NB4 (cell line): ENCODE results near the gene DIP2C.

ENCODE experiments used
- DNase-seq: peaks from one replicate; pipeline ENCODE4 v3.0.0; 2010; ENCODE audit warnings: low read depth
- H3K4me3 ChIP-seq: one replicate; pipeline ENCODE4 v1.5.1; 2011; ENCODE audit warnings: mild to moderate bottlenecking, low read depth, low read length, moderate library complexity
- MYC ChIP-seq: IDR thresholded peaks from 2 replicates; pipeline ENCODE4 v1.6.1; 2011; ENCODE audit warnings: low read depth, low read length
- POLR2A ChIP-seq: IDR thresholded peaks from 2 replicates; pipeline ENCODE4 v1.6.1; 2011; ENCODE audit warnings: mild to moderate bottlenecking; ENCODE audit not compliant: insufficient read length; ENCODE audit errors: extremely low read depth
- TF ChIP-seq, protein P1 (sequence below): IDR thresholded peaks from one replicate; pipeline ENCODE4 v1.5.1; 2012; ENCODE audit warnings: low read depth, low read length
- TF ChIP-seq, protein P2 (sequence below): IDR thresholded peaks from 2 replicates; pipeline ENCODE4 v1.6.1; 2011; ENCODE audit warnings: low read depth, low read length

Gene DIP2C

DNA sequence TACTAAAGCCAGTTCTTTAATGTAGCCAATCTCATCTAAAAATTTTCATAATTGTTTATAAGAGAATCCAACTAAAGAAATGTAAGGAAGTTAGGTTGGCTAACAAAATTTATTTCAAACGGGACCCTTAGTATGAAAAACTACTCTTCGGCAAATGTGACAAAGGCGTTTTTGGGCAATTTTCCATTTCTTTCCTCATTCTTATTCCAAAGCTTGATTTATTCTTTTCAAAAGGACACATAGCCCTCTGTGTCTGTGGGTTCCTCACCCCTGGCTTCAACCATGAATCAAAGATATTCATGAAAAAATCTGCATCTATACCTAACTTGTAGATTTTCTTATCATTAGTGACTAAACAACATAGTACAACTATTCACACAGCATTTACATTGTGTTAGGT is 358.3 kb downstream of the DIP2C start:
- no peak for DNase-seq
- H3K4me3 ChIP-seq, result no peak overlapping the region
- TF ChIP-seq, protein P1, sequence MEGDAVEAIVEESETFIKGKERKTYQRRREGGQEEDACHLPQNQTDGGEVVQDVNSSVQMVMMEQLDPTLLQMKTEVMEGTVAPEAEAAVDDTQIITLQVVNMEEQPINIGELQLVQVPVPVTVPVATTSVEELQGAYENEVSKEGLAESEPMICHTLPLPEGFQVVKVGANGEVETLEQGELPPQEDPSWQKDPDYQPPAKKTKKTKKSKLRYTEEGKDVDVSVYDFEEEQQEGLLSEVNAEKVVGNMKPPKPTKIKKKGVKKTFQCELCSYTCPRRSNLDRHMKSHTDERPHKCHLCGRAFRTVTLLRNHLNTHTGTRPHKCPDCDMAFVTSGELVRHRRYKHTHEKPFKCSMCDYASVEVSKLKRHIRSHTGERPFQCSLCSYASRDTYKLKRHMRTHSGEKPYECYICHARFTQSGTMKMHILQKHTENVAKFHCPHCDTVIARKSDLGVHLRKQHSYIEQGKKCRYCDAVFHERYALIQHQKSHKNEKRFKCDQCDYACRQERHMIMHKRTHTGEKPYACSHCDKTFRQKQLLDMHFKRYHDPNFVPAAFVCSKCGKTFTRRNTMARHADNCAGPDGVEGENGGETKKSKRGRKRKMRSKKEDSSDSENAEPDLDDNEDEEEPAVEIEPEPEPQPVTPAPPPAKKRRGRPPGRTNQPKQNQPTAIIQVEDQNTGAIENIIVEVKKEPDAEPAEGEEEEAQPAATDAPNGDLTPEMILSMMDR, result no peak
- TF ChIP-seq MYC (no peak), POLR2A (no peak)
- TF ChIP-seq, protein P2, sequence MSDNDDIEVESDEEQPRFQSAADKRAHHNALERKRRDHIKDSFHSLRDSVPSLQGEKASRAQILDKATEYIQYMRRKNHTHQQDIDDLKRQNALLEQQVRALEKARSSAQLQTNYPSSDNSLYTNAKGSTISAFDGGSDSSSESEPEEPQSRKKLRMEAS, result no peak

DNA sequence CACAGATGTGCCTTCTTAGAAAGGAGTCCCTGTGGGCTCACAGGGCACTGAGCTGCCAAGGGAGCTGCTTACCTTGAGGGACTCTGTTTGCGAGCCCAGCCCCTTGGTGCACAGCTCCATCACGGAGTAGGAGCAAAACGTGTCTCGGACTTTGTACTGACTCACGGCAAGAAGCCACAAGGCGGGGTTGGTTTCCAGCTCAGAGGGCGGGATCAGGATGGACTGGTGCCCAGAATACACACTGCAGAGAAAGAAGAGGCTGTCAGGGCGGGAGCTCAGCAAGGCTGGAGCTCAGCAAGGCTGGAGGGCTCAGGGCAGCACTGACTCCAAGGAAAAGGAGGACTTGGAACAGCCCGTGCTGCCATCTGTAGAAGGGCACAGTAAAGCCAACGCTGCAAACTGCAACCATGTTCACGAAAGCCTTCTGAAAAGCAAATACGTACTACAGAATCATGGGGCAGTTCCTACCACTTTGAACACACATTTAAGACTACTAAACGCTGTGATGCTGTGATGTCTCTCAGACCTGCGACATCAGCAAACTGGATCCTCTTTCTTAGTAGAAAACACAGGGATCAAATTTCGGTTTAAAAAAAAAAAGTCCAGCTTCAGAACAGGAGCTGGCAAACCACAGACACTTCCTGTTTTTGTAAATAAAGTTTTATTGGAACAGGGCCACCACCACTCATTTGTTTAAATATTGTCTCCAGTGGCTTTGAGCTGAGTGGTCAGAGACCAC is 359.9 kb downstream of the DIP2C start:
- peak overlapping the region; percentile 68 for H3K4me3 ChIP-seq
- TF ChIP-seq, protein P2, result peak; percentile 60; the same call in 1 of the 2 replicates
- TF ChIP-seq POLR2A (no peak), MYC (peak; percentile 33; the same call in 1 of the 2 replicates)
- TF ChIP-seq, protein P1, result no peak
- peak; percentile 90 for DNase-seq

DNA sequence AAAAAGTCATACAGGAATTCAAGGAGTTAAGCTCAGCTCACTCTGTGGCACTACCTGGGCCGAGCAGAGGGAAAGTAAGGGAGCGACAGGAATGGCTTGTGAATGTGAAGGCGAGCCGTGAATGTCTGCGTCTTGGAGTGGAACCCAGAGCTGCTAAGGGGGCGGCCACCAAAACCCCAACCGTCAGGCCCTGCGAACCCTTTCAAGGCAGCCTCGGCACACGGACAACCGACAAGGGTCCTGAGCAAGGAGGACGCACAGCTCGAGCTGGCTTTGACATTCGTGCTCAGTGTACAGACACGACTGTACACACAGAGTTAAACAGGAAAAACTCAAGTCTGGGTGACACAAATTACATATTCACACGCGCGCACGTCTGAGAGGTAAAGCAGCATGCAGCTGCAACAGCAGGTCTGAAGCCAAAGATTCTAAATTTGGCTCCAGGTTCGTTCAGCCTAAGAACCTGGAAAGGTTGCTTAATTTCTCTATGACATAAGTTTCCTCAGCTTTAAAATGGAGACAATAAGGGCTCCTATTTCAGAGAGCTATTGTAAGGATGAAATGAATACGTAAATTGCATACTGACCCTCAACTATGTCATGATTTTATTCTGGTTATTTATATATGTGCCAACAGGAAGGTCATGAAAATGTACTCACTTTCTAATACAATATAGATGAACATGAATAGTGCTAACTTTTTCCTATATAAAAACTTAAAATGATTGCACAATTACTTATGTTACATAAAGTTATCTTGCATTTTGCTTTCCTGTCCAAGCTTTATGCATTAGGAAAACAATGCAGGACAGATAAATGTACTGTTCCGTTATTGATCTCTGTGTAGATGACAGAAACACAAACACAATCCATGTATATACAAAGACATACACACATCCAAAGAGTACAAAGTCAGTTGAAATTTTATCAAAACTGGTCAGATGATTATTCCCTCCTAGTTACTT is 361.3 kb downstream of the DIP2C start:
- H3K4me3 ChIP-seq, result no peak overlapping the region
- DNase-seq, result no peak
- no peak for TF ChIP-seq MYC
- TF ChIP-seq, protein P2, result no peak
- no peak for TF ChIP-seq POLR2A
- TF ChIP-seq, protein P1, result no peak

DNA sequence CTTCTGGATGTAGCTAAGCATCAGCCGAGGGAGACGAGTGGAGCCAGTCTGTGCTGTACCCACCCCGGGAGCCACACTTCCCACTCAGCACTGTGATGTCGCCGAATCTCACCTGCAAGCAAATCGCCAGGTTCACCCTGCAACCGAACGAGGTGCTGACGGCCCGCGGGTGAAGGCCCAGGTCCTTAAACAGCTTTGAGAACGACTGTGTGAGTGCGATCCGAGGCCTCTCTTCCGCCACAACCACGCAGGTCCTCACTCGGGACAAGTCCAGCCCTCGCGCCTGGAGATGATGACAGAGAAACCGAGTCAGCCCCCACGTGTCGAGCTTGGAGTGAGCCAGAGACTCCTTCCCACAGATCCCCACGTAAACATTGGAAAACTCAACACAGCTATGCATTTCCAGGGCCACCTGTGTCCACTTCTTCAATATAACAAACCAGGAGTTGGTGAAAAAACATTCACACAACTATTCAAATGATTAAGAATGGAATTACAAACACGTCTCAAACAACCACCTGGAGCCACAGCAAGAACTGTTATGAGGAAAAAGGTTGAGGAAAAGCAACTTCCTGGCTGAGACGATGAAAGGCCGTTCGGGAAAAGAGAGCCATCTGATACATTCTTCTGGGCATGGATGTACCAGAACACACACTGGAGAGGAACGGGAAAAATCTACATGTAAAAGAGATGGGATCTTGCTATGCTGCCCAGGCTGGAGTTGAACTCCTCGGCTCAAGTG is 362.4 kb downstream of the DIP2C start:
- TF ChIP-seq, protein P2, result no peak
- TF ChIP-seq POLR2A (no peak), MYC (no peak)
- TF ChIP-seq, protein P1, result no peak
- no peak for DNase-seq
- no peak overlapping the region for H3K4me3 ChIP-seq

DNA sequence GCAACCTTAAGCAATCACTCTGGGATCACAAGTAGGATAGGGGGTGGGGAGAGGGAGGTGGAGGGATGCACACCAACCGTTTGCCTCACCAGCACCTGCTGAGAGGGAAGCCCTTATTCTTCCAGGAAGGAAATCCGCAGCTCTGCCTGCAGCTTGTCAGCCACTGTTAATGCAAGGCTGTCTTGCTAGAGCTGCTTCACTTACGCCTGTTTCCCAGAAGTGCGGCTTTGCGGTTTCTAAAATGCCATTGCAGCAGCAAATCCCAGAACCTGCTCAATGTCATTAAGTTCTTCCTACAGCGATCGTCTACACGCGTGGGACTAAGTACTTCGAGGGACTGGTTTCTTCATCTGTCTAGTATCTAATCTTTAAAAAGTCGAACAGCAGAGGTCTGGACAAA is 363.1 kb downstream of the DIP2C start:
- TF ChIP-seq, protein P2, result no peak
- TF ChIP-seq, protein P1, result no peak
- TF ChIP-seq POLR2A, result no peak
- TF ChIP-seq MYC, result no peak
- DNase-seq, result peak; percentile 30
- H3K4me3 ChIP-seq, result no peak overlapping the region
